ENCODE data around the gene PHF20. TPM values are rescaled to one million over a fixed set of nuclear protein-coding genes. Genes with fewer than 3 reads are reported as not detected.
"Not testable (repeated sequence)": the region's sequence is repeated elsewhere in the genome, so short reads cannot be mapped to it uniquely, and the experiment has no call there.

The PHF20 gene
- total RNA-seq, 1 donor from 2014 or later, result 109 TPM

DNA sequence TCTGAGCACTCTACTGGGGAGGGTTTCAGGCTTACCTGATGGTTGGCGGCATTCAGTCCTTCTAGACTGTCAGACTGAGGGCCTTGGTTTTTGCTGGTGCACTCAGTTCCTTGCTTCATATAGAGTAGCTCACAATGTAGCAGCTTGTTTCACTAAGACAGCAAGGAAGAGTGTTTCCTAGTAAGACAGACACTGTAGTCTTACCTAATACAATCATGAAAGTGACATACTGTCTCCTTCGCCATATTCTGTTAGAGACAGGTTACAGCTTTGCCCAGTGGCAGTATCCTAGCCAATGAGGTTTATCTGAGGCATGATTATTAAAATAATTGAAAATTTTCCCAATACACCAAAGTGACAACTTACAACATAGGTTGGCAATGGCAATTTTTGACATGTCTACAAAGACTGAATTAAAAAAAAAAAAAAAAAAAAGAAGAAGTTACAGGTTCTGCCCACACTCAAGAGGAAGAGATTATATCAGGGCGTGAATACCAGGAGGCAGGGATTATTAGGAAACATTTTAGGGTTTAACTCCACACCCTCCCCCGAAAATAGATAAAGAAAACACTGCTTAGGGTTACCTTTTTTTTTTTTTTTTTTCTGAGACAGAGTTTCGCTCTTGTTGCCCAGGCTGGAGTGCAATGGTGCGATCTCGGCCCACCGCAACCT is 115.7 kb downstream of the PHF20 start:
- intact Hi-C loops (cut with DNase I), result no loop called here
- no peak for TF ChIP-seq CTCF (IDR thresholded peaks at IDR 0.05)
- no peak for DNase-seq (ENCODE audit: low spot score in 2 of 2)
- Histone ChIP-seq H3K36me3 (peaks cover 0 to 4% of the 10 kb centered on the region in 2 donors), H3K4me3 (no peak overlapping the region), H3K27me3 (no peaks in the 10 kb centered on the region), H3K4me1 (peaks cover 0 to 7% of the 10 kb centered on the region in 2 donors), H3K9me3 (no peaks in the 10 kb centered on the region), H3K27ac (peak overlapping the region; percentile 31 to 44)

- intact Hi-C loops (cut with DNase I), result no loop called here
- Histone ChIP-seq H3K36me3 (peaks cover 0 to 4% of the 10 kb centered on the region in 2 donors), H3K27ac (no peak overlapping the region), H3K4me1 (no peaks in the 10 kb centered on the region), H3K4me3 (no peak overlapping the region), H3K27me3 (no peaks in the 10 kb centered on the region), H3K9me3 (no peaks in the 10 kb centered on the region)
- TF ChIP-seq CTCF (IDR thresholded peaks at IDR 0.05), result no peak
- no peak for DNase-seq (ENCODE audit: low spot score in 2 of 2)
Measured at GRCh38 chr20:35888657-35889056, 116.8 kb downstream of the PHF20 start.

- intact Hi-C loops (cut with DNase I), result no loop called here
Measured at GRCh38 chr20:35891375-35891774, 119.6 kb downstream of the PHF20 start.

GRCh38 chr20:35892871-35893270 is 121.1 kb downstream of the PHF20 start:
- H3K36me3 ChIP-seq, result peaks cover 4% of the 10 kb centered on the region in 2 donors
- no peak overlapping the region for H3K27ac ChIP-seq
- intact Hi-C loops (cut with DNase I), result no loop called here
- DNase-seq (ENCODE audit: low spot score in 2 of 2), result no peak
- H3K9me3 ChIP-seq, result no peaks in the 10 kb centered on the region
- no peak overlapping the region for H3K4me3 ChIP-seq
- no peak for TF ChIP-seq CTCF (IDR thresholded peaks at IDR 0.05)
- H3K4me1 ChIP-seq, result no peaks in the 10 kb centered on the region
- no peaks in the 10 kb centered on the region for H3K27me3 ChIP-seq

More at GRCh38 chr20:35891375-35891774, 119.6 kb downstream of the PHF20 start:
- Histone ChIP-seq H3K4me3 (no peak overlapping the region), H3K36me3 (peaks cover 4% of the 10 kb centered on the region in 2 donors), H3K27me3 (no peaks in the 10 kb centered on the region), H3K27ac (no peak overlapping the region), H3K9me3 (no peaks in the 10 kb centered on the region), H3K4me1 (no peaks in the 10 kb centered on the region)
- no peak for DNase-seq (ENCODE audit: low spot score in 2 of 2)
- TF ChIP-seq CTCF (IDR thresholded peaks at IDR 0.05), result no peak

DNA sequence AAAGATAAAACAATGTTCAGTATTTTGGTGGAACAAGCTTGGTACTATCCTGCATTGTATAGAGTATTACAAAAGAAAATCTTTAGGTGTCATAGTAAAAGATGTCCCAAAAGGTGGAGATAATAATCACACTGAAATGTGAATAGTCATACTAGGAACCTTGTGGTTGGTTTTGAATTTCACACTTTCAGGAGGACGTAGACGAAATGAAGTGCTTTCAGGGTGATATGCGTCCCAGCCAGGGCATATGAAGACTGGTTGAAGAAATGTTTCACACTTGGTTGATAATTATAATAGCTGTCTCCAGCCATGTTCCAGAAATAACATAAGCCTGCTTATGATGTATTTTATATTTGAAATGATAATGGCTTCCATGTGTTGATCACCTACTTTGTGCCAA is 122.1 kb downstream of the PHF20 start:
- Histone ChIP-seq H3K27ac (no peak overlapping the region), H3K9me3 (no peaks in the 10 kb centered on the region), H3K36me3 (peaks cover 4% of the 10 kb centered on the region in 2 donors), H3K27me3 (no peaks in the 10 kb centered on the region), H3K4me1 (no peaks in the 10 kb centered on the region), H3K4me3 (no peak overlapping the region)
- DNase-seq (ENCODE audit: low spot score in 2 of 2), result no peak
- TF ChIP-seq CTCF (IDR thresholded peaks at IDR 0.05), result no peak
- intact Hi-C loops (cut with DNase I), result no loop called here

GRCh38 chr20:35895516-35895915 is 123.7 kb downstream of the PHF20 start:
- peaks cover 9 to 17% of the 10 kb centered on the region in 2 donors for H3K36me3 ChIP-seq
- H3K4me1 ChIP-seq; H3K27me3 ChIP-seq; H3K9me3 ChIP-seq; H3K4me3 ChIP-seq; DNase-seq (ENCODE audit: low spot score in 2 of 2); H3K27ac ChIP-seq; intact Hi-C loops (cut with DNase I): not testable (repeated sequence)
